H9 (cell line): ENCODE results near the gene TLR10. TPM values are rescaled to one million over a fixed set of nuclear protein-coding genes. Genes with fewer than 3 reads are reported as not detected.
"Not testable (repeated sequence)": the region's sequence is repeated elsewhere in the genome, so short reads cannot be mapped to it uniquely, and the experiment has no call there.

Experiments
- DNase-seq: peaks from one replicate; pipeline ENCODE4 v3.0.0-alpha.2; 2017
- H2AFZ ChIP-seq: one replicate; pipeline ENCODE4 v1.6.1; 2013; ENCODE audit warnings: mild to moderate bottlenecking, low read length, control low read depth, moderate library complexity
- H2AK5ac ChIP-seq: 2 replicates; pipeline ENCODE4 v1.6.1; 2013; ENCODE audit warnings: low read length, control low read depth, mixed read lengths; ENCODE audit not compliant: insufficient read length
- H2BK120ac ChIP-seq: one replicate; pipeline ENCODE4 v1.6.1; 2013; ENCODE audit warnings: low read depth, mild to moderate bottlenecking, low read length, control low read depth, inconsistent platforms; ENCODE audit not compliant: poor library complexity, severe bottlenecking
- H2BK12ac ChIP-seq: 2 replicates; pipeline ENCODE4 v1.6.1; 2013; ENCODE audit warnings: low read length, control low read depth, mixed read lengths, low read depth; ENCODE audit not compliant: insufficient read length
- H2BK15ac ChIP-seq: 2 replicates; pipeline ENCODE4 v1.6.1; 2013; ENCODE audit warnings: low read depth, low read length, control low read depth
- H2BK20ac ChIP-seq: one replicate; pipeline ENCODE4 v1.6.1; 2013; ENCODE audit warnings: low read depth, mild to moderate bottlenecking, low read length, control low read depth, inconsistent platforms; ENCODE audit not compliant: poor library complexity, severe bottlenecking
- H2BK5ac ChIP-seq: 2 replicates; pipeline ENCODE4 v1.6.1; 2013; ENCODE audit warnings: low read length, control low read depth, mixed read lengths; ENCODE audit not compliant: insufficient read length
- H3K14ac ChIP-seq: 2 replicates; pipeline ENCODE4 v1.6.1; 2013; ENCODE audit warnings: low read length, control low read depth; ENCODE audit not compliant: insufficient read depth
- H3K18ac ChIP-seq: 2 replicates; pipeline ENCODE4 v1.6.1; 2013; ENCODE audit warnings: low read depth, mild to moderate bottlenecking, mixed read lengths, low read length, control low read depth; ENCODE audit not compliant: insufficient read length
- H3K23ac ChIP-seq: 2 replicates; pipeline ENCODE4 v1.6.1; 2013; ENCODE audit warnings: low read length, control low read depth, mixed read lengths, low read depth; ENCODE audit not compliant: insufficient read length
- H3K23me2 ChIP-seq: 2 replicates; pipeline ENCODE4 v1.6.1; 2013; ENCODE audit warnings: low read depth, mild to moderate bottlenecking, mixed read lengths, low read length, control low read depth; ENCODE audit not compliant: insufficient read length, poor library complexity, severe bottlenecking
- H3K27ac ChIP-seq: 2 replicates; pipeline ENCODE4 v1.5.1; 2013; ENCODE audit warnings: low read length, control low read depth, mixed read lengths, low read depth; ENCODE audit not compliant: insufficient read length
- H3K27me3 ChIP-seq: 2 replicates; pipeline ENCODE4 v1.6.1; 2013; ENCODE audit warnings: low read length, control low read depth, inconsistent platforms; ENCODE audit not compliant: insufficient read depth
- H3K4ac ChIP-seq: 2 replicates; pipeline ENCODE4 v1.6.1; 2013; ENCODE audit warnings: low read depth, mild to moderate bottlenecking, control low read depth, inconsistent platforms, low read length, moderate library complexity
- H3K4me1 ChIP-seq: 2 replicates; pipeline ENCODE4 v1.6.1; 2013; ENCODE audit warnings: low read length, control low read depth, inconsistent platforms; ENCODE audit not compliant: insufficient read depth
- H3K4me2 ChIP-seq: 2 replicates; pipeline ENCODE4 v1.6.1; 2013; ENCODE audit warnings: low read length, control low read depth, mixed read lengths; ENCODE audit not compliant: insufficient read length, insufficient read depth
- H3K56ac ChIP-seq: 2 replicates; pipeline ENCODE4 v1.6.1; 2013; ENCODE audit warnings: low read depth, mild to moderate bottlenecking, mixed read lengths, low read length, control low read depth; ENCODE audit not compliant: insufficient read length
- H3K79me1 ChIP-seq: 2 replicates; pipeline ENCODE4 v1.6.1; 2013; ENCODE audit warnings: low read depth, mild to moderate bottlenecking, moderate library complexity, low read length, control low read depth, inconsistent platforms; ENCODE audit not compliant: insufficient read depth, poor library complexity, severe bottlenecking
- H3K79me2 ChIP-seq: 2 replicates; pipeline ENCODE4 v1.6.1; 2013; ENCODE audit warnings: low read length, control low read depth, inconsistent platforms; ENCODE audit not compliant: insufficient read depth
- H3K9ac ChIP-seq: 2 replicates; pipeline ENCODE4 v1.6.1; 2013; ENCODE audit warnings: low read length, control low read depth, mixed read lengths; ENCODE audit not compliant: insufficient read length; ENCODE audit errors: extremely low read depth
- H3K9me3 ChIP-seq: one replicate; pipeline ENCODE4 v1.6.1; 2013; ENCODE audit warnings: low read depth, low read length, inconsistent platforms; ENCODE audit not compliant: control insufficient read depth
- H3T11ph ChIP-seq: one replicate; pipeline ENCODE4 v1.6.1; 2013; ENCODE audit warnings: mild to moderate bottlenecking, low read length, control low read depth, inconsistent platforms
- H4K20me1 ChIP-seq: one replicate; pipeline ENCODE4 v1.6.1; 2013; ENCODE audit not compliant: control insufficient read depth, insufficient read length, insufficient read depth
- H4K5ac ChIP-seq: 2 replicates; pipeline ENCODE4 v1.6.1; 2013; ENCODE audit warnings: low read depth, mild to moderate bottlenecking, mixed read lengths, low read length, control low read depth; ENCODE audit not compliant: insufficient read length
- H4K8ac ChIP-seq: replicated peaks from 2 replicates; pipeline ENCODE4 v1.6.1; 2013; ENCODE audit warnings: low read length, control low read depth, mixed read lengths, low read depth; ENCODE audit not compliant: insufficient read length
- H4K91ac ChIP-seq: 2 replicates; pipeline ENCODE4 v1.6.1; 2013; ENCODE audit warnings: low read depth, mild to moderate bottlenecking, moderate library complexity, mixed read lengths, low read length, control low read depth; ENCODE audit not compliant: insufficient read length
- H3K27ac Mint-ChIP-seq, 3 experiments: 2 replicates in 2 of 3; 3 replicates in 1 of 3; pipeline ENCODE4 v1.8.0; 2020 to 2021; ENCODE audit warnings: mixed read lengths in 3 of 3, mild to moderate bottlenecking in 1 of 3, moderate library complexity in 1 of 3
- H3K27me3 Mint-ChIP-seq: 2 replicates; pipeline ENCODE4 v1.8.0; 2021; ENCODE audit warnings: low read depth, mild to moderate bottlenecking, moderate library complexity, mixed read lengths
- H3K36me3 Mint-ChIP-seq, 3 experiments: 2 replicates in 2 of 3; 3 replicates in 1 of 3; pipeline ENCODE4 v1.8.0; 2020 to 2021; ENCODE audit warnings: low read depth in 3 of 3, mixed read lengths in 3 of 3; ENCODE audit not compliant: insufficient read depth in 1 of 3
- H3K4me1 Mint-ChIP-seq, 2 experiments: 2 replicates each; pipeline ENCODE4 v1.8.0; 2020; ENCODE audit warnings: mixed read lengths in 2 of 2
- H3K4me3 Mint-ChIP-seq, 2 experiments: 2 replicates in 1 of 2; 3 replicates in 1 of 2; pipeline ENCODE4 v1.8.0; 2020 to 2021; ENCODE audit warnings: mild to moderate bottlenecking in 2 of 2, mixed read lengths in 2 of 2, moderate library complexity in 1 of 2
- H3K9me3 Mint-ChIP-seq, 2 experiments: 2 replicates in 1 of 2; 3 replicates in 1 of 2; pipeline ENCODE4 v1.8.0; 2020; ENCODE audit warnings: mild to moderate bottlenecking in 2 of 2, mixed read lengths in 2 of 2, moderate library complexity in 1 of 2
- WGBS: extraction: QIAGEN DNeasy Blood & Tissue Kit; methylation state at CpG from one replicate; pipeline ENCODE4 v1.1.7; 2013; ENCODE audit warnings: missing lambda C conversion rate, low lambda C conversion rate, mixed read lengths; ENCODE audit not compliant: insufficient read length; ENCODE audit errors: extremely low coverage; 5-methylcytosine and 5-hydroxymethylcytosine counted together
- total RNA-seq: library from RNA; stranded (reverse); gene quantifications from 2 replicates; pipeline ENCODE4 v1.2.1, GENCODE V29; 2021
- TF ChIP-seq, protein P1 (sequence below): fragments of 200-600 bp; sonication (generic); conservative IDR thresholded peaks from 3 replicates; pipeline ENCODE4 v1.8.0; 2021; ENCODE audit warnings: antibody characterized with exemption, mild to moderate bottlenecking

The TLR10 gene
- total RNA-seq, 1 experiment from 2014 or later = not detected

DNA sequence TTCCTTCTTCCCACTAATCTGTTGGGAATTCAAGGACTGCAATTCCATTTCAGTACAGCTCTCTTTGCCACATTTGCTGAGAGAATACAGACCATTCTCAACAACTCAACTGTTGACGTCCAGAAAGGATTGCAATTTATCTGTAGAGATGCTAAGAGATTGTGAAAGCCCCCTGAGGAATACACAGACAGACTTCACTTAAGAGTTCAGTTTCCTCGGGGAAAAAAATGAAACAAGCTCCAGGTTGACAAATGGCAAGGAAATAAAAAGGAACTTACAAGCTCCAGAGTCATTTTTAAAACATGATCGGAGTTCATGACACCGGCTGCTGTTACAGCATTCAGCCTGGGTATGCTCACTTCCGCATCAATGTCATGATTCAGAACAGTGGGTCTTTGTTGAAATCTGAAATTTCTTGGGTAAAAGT is 13.8 kb downstream of the TLR10 start:
- H3K27me3 Mint-ChIP-seq = peaks cover 4% of the 10 kb centered on the region; the same call in 1 of the 2 replicates
- H3K79me2 ChIP-seq = no peaks in the 10 kb centered on the region
- H3T11ph ChIP-seq = no peak overlapping the region
- H4K8ac ChIP-seq = no peak overlapping the region
- no peaks in the 10 kb centered on the region for H3K4me1 ChIP-seq
- H3K36me3 Mint-ChIP-seq = no peaks in the 10 kb centered on the region
- H3K4me1 Mint-ChIP-seq = no peaks in the 10 kb centered on the region
- H3K9ac ChIP-seq = no peak overlapping the region
- TF ChIP-seq, protein P1, sequence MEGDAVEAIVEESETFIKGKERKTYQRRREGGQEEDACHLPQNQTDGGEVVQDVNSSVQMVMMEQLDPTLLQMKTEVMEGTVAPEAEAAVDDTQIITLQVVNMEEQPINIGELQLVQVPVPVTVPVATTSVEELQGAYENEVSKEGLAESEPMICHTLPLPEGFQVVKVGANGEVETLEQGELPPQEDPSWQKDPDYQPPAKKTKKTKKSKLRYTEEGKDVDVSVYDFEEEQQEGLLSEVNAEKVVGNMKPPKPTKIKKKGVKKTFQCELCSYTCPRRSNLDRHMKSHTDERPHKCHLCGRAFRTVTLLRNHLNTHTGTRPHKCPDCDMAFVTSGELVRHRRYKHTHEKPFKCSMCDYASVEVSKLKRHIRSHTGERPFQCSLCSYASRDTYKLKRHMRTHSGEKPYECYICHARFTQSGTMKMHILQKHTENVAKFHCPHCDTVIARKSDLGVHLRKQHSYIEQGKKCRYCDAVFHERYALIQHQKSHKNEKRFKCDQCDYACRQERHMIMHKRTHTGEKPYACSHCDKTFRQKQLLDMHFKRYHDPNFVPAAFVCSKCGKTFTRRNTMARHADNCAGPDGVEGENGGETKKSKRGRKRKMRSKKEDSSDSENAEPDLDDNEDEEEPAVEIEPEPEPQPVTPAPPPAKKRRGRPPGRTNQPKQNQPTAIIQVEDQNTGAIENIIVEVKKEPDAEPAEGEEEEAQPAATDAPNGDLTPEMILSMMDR = no peak
- H3K27me3 ChIP-seq = no peaks in the 10 kb centered on the region
- H3K23me2 ChIP-seq = no peaks in the 10 kb centered on the region
- no peaks in the 10 kb centered on the region for H3K79me1 ChIP-seq
- no peak overlapping the region for H3K4me3 Mint-ChIP-seq
- no peak overlapping the region for H3K23ac ChIP-seq
- H3K18ac ChIP-seq = no peak overlapping the region
- no peaks in the 10 kb centered on the region for H4K20me1 ChIP-seq
- peaks cover 0 to 4% of the 10 kb centered on the region in 2 experiments; a peak in 2 of 5 replicates for H3K9me3 Mint-ChIP-seq
- H2BK120ac ChIP-seq = no peak overlapping the region
- H2AK5ac ChIP-seq = no peak overlapping the region
- H2BK5ac ChIP-seq = no peak overlapping the region
- no peak overlapping the region for H2BK20ac ChIP-seq
- no peak overlapping the region for H3K27ac Mint-ChIP-seq
- H3K4me2 ChIP-seq = no peak overlapping the region
- no peaks in the 10 kb centered on the region for H3K9me3 ChIP-seq
- no peak overlapping the region for H2BK15ac ChIP-seq
- no peak overlapping the region for H3K27ac ChIP-seq
- H4K5ac ChIP-seq = no peak overlapping the region
- no peak overlapping the region for H3K14ac ChIP-seq
- no peak overlapping the region for H2AFZ ChIP-seq
- no peak overlapping the region for H2BK12ac ChIP-seq
- DNase-seq = no peak
- no peak overlapping the region for H3K56ac ChIP-seq
- H3K4ac ChIP-seq = no peak overlapping the region
- no CpG with 5 or more reads among the region's 5 CpGs for WGBS
- H4K91ac ChIP-seq = no peak overlapping the region

DNA sequence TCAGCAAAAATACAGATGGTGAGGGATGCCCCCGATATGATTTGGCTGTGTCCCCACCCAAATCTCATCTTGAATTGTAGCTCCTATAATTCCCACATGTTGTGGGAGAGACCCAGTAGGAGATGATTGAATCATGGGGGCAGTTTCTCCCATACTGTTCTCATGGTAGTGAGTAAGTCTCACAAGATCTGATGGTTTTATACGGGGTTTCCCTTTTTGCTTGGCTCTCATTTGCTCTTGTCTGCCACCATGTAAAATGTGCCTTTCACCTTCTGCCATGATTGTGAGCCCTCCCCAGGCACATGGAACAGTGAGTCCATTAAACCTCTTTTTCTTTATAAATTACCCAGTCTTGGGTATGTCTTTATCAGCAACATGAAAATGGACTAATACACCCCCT is 15.8 kb downstream of the TLR10 start:
- H3K4me1 ChIP-seq, H3K36me3 Mint-ChIP-seq, H3K4me2 ChIP-seq, H3K4ac ChIP-seq, H3K14ac ChIP-seq, H3K27ac ChIP-seq, H3K56ac ChIP-seq, H2AFZ ChIP-seq, H2BK12ac ChIP-seq, H3K9me3 Mint-ChIP-seq, H2AK5ac ChIP-seq, H3K27ac Mint-ChIP-seq, H2BK20ac ChIP-seq, H4K8ac ChIP-seq, H4K91ac ChIP-seq, H3K23me2 ChIP-seq, H3K79me1 ChIP-seq, H3K18ac ChIP-seq, H3T11ph ChIP-seq, H2BK5ac ChIP-seq, H4K5ac ChIP-seq, H3K27me3 Mint-ChIP-seq, H2BK15ac ChIP-seq, DNase-seq, H3K4me1 Mint-ChIP-seq, H2BK120ac ChIP-seq, H3K27me3 ChIP-seq, H3K9ac ChIP-seq, H3K23ac ChIP-seq, H3K9me3 ChIP-seq, H3K79me2 ChIP-seq, H3K4me3 Mint-ChIP-seq, H4K20me1 ChIP-seq: not testable (repeated sequence)
- no CpG with 5 or more reads among the region's 2 CpGs for WGBS
